Gastrocnemius medialis (tissue), 4 donors: Measurements from ENCODE around the gene ILDR2.

Experiments used
- POLR2A ChIP-seq, 2 donors: fragments of 450-650 bp; IDR thresholded peaks; one replicate each; pipeline ENCODE4 v1.6.1; 2017; ENCODE audit warnings: antibody characterized with exemption in 2 of 2, mild to moderate bottlenecking in 2 of 2, moderate library complexity in 2 of 2
- TF ChIP-seq, protein P1 (sequence below), 5 experiments: fragments of 450-650 bp in 3 of 5; fragments of 200-600 bp in 2 of 5; sonication (generic) in 2 of 5; IDR thresholded peaks in 4 of 5; conservative IDR thresholded peaks in 1 of 5; 1 replicate in 4 of 5; 2 replicates in 1 of 5; pipeline ENCODE4 v1.5.1; 2016 to 2019; ENCODE audit warnings: antibody characterized with exemption in 5 of 5, mild to moderate bottlenecking in 3 of 5, moderate library complexity in 3 of 5

DNA sequence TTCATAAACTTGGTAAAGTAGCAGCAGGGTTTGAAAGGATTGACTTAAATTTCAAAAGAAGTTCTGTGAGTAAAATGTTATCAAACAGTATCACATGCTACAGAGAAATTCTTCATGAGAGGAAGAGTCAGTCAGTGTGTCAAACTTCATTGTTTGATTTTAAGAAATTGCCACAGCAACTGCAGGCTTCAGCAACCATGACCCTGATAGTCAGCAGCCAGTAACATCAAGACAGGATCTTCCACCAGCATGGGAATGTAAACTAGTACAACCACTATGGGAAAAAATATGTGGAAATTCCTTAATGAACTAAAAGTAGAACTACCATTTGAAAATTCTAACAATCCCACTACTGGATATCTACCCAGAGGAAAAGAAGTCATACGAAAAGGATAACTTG, 25.2 kb upstream of the ILDR2 start:
- TF ChIP-seq, protein P1, sequence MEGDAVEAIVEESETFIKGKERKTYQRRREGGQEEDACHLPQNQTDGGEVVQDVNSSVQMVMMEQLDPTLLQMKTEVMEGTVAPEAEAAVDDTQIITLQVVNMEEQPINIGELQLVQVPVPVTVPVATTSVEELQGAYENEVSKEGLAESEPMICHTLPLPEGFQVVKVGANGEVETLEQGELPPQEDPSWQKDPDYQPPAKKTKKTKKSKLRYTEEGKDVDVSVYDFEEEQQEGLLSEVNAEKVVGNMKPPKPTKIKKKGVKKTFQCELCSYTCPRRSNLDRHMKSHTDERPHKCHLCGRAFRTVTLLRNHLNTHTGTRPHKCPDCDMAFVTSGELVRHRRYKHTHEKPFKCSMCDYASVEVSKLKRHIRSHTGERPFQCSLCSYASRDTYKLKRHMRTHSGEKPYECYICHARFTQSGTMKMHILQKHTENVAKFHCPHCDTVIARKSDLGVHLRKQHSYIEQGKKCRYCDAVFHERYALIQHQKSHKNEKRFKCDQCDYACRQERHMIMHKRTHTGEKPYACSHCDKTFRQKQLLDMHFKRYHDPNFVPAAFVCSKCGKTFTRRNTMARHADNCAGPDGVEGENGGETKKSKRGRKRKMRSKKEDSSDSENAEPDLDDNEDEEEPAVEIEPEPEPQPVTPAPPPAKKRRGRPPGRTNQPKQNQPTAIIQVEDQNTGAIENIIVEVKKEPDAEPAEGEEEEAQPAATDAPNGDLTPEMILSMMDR (IDR thresholded peaks at IDR 0.05 in 4 of 5, conservative IDR thresholded peaks at IDR 0.05 in 1 of 5): no peak
- TF ChIP-seq POLR2A (IDR thresholded peaks at IDR 0.05): no peak
